H1 (cell line): ENCODE data around the gene CRYBB1. TPM values are rescaled to one million over a fixed set of nuclear protein-coding genes. Genes with fewer than 3 reads are reported as not detected.

Experiments used
- CBX5 ChIP-seq: fragments of 300-800, 300-1000 bp; sonication (generic); IDR thresholded peaks from 2 replicates; pipeline ENCODE4 v1.7.1; 2016; ENCODE audit warnings: antibody characterized with exemption, low read length, low read depth
- NANOG ChIP-seq: IDR thresholded peaks from 2 replicates; pipeline ENCODE4 v1.6.1; 2011; ENCODE audit warnings: low read length, low read depth, mild to moderate bottlenecking, inconsistent platforms; ENCODE audit not compliant: insufficient read depth, poor library complexity, severe bottlenecking
- NRF1 ChIP-seq: IDR thresholded peaks from 2 replicates; pipeline ENCODE4 v1.6.1; 2011; ENCODE audit warnings: mild to moderate bottlenecking, low read depth, low read length, improper control_type of control experiment
- PHF8 ChIP-seq: fragments of 200-600 bp; sonication (generic); conservative IDR thresholded peaks from 2 replicates; pipeline ENCODE4 v1.7.1; 2012; ENCODE audit warnings: low read depth, mild to moderate bottlenecking, inconsistent platforms, low read length, moderate library complexity
- SAP30 ChIP-seq: fragments of 300-600 bp; sonication (generic); IDR thresholded peaks from 2 replicates; pipeline ENCODE4 v1.7.1; 2012; ENCODE audit warnings: low read length, moderate library complexity, mild to moderate bottlenecking, inconsistent platforms; ENCODE audit not compliant: insufficient read depth, insufficient replicate concordance
- SIX5 ChIP-seq: IDR thresholded peaks from 2 replicates; pipeline ENCODE4 v1.6.1; 2011; ENCODE audit warnings: mild to moderate bottlenecking, low read depth, low read length
- SP1 ChIP-seq: IDR thresholded peaks from 2 replicates; pipeline ENCODE4 v1.6.1; 2011; ENCODE audit warnings: low read depth, low read length
- SP4 ChIP-seq: IDR thresholded peaks from 2 replicates; pipeline ENCODE4 v1.6.1; 2012; ENCODE audit warnings: low read length, inconsistent platforms
- SRF ChIP-seq: IDR thresholded peaks from 2 replicates; pipeline ENCODE4 v1.6.1; 2011; ENCODE audit warnings: mild to moderate bottlenecking, low read depth, low read length, moderate library complexity
- TBP ChIP-seq: IDR thresholded peaks from 2 replicates; pipeline ENCODE4 v1.6.1; 2011; ENCODE audit warnings: low read depth, low read length, improper control_type of control experiment
- polyA plus RNA-seq, 7 experiments: library from polyadenylated mRNA; depleted of rRNA in 3 of 7; stranded (reverse) in 5 of 7; unstranded in 2 of 7; fragments of >200 nt in 5 of 7; fragments of 200-250 nt in 2 of 7; gene quantifications; 1 replicate in 5 of 7; 2 replicates in 1 of 7; 4 replicates in 1 of 7; pipeline versions ENCODE4 v1.2.1 to v1.2.3, GENCODE V29; 2011 to 2013; ENCODE audit warnings: missing spikeins in 2 of 7, mixed read lengths in 2 of 7
- total RNA-seq: library from RNA; stranded (reverse); fragmentation: NEBNext Ultra II Directional; extraction: Animal tissue kit (Norgen Biotek cat#: 25700); gene quantifications from 2 replicates; pipeline ENCODE4 v1.2.1, GENCODE V29; 2021

CRYBB1 gene
- total and polyA plus RNA-seq, 2 of the 8 experiments (the other 6 are each of a cell fraction or from before 2014, with no cell fraction given): 1.7 to 6.0 TPM

DNA sequence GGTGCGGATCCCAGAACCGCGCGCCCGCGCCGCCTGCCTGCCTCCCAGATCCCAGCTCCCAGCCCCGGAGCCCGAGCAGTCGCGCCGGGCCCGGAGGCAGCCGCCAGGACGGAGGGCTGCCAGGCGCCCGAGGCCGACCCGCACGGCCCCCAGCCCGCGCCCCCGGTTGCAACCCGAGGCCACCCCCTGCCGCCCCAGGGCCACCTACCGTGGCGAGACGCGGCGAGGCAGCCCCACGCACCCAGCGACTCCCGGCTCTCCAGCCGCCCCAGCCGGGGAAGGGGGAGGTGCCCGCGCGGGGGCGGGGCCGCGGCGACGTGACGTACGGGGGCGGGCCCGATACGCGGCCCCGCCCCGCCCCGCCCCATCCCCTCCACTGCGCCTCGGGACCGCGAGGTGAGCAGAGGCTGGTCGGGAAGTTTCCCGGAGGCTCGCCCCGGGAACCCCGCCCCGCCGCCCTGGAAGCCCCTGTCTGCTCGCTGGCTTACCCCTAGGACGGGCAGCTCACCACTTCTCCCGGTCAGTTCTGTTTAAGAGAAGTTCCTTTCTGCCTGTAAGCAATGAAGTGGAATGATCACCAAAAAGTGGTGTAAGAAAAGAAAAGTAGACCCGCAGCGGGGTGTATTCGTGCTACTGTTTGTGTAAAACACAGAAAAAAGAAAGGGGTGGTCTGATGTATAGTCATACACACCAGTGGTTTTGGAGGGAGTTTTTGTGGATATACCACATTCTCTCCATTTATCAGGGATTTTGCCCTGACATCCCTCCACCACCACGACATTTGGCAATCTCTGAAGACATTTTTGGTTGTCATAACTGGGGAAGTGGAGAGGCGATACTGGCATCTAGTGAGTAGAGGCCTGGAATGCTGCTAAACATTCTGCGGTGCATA, 27.7 kb downstream of the CRYBB1 start, which contains the start of gene TPST2 (continued):
- TF ChIP-seq PHF8: no peak; the same call in 1 of the 2 replicates
- TF ChIP-seq NANOG: no peak
- TF ChIP-seq SP1: peak; percentile 67; the same call in 1 of the 2 replicates
- TF ChIP-seq NRF1: no peak
- no peak for TF ChIP-seq SAP30
- no peak for TF ChIP-seq SRF
- no peak for TF ChIP-seq SIX5
- no peak; the same call in 1 of the 2 replicates for TF ChIP-seq TBP
- no peak for TF ChIP-seq SP4
- TF ChIP-seq CBX5: no peak
